ENCODE measurements around the gene PLCH1.

DNA sequence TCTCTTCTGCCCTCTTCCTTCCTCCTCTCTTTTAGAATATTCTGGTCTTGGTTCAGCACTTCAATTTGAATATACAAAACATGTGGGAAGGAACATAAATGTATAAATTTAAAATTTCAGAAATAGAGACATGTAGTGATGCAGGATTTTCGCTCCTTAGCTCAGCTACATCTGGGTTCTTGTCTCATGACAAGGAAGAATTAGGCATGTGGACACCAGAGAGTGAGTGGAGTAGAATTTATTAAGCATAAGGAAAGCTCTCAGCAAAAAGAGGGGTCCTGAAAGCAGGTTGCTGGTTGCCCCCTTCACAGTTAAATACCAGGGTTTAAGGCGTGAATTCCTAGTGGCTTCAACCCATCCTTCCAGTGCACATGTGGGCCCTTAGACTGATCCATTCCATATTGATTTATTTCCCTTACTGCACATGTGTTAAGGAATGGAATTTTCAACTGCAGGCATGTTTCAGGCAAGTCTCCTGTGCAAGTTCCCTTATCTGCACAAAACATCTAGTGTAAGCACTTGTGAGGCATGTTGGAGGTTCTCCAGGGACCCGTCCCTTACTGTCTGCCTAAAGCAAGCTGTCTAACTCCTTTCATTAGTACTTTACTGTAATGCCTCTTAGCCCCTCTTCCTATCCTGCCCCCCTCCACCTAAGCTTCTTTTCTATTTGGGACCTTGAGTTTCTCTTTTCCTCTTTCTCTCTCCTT lies 318.2 kb downstream of the PLCH1 start:
- TF ChIP-seq, protein P1, sequence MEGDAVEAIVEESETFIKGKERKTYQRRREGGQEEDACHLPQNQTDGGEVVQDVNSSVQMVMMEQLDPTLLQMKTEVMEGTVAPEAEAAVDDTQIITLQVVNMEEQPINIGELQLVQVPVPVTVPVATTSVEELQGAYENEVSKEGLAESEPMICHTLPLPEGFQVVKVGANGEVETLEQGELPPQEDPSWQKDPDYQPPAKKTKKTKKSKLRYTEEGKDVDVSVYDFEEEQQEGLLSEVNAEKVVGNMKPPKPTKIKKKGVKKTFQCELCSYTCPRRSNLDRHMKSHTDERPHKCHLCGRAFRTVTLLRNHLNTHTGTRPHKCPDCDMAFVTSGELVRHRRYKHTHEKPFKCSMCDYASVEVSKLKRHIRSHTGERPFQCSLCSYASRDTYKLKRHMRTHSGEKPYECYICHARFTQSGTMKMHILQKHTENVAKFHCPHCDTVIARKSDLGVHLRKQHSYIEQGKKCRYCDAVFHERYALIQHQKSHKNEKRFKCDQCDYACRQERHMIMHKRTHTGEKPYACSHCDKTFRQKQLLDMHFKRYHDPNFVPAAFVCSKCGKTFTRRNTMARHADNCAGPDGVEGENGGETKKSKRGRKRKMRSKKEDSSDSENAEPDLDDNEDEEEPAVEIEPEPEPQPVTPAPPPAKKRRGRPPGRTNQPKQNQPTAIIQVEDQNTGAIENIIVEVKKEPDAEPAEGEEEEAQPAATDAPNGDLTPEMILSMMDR (conservative IDR thresholded peaks at IDR 0.05; ENCODE audit: low read depth, low read length): no peak
- TF ChIP-seq EZH2 (IDR thresholded peaks at IDR 0.05; ENCODE audit: borderline replicate concordance, low read depth, low read length, poor library complexity, severe bottlenecking): no peak

Data from A673 (cell line).